ENCODE results near the gene IL36RN.

DNA sequence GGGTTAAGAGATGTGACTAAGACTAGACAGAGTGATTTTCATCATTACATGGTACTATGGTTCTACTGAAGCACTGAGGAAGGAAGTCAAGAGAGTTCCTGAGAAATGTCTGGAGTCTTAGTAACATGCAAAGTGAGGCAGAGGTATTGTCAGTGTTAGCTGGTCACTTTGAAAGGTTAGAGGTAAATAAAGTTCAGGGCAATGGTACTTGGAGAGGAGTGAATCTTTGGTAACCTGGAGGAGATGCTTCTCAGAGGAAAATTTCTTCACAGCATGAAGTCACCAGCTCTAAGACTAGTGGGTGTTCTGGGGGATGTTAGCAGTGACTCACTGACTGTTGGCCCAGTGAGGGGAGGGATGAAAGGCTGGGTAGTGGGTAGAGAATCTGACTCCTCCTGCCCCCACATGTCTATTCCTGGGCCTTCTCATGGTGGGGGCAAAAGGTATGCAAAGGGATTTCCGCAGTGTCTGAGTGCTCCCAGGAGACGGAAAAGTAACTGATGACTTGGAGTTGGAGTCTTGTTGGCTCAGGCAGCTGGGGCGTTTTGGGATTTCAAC is 45.1 kb downstream of the IL36RN start:
- TF ChIP-seq CTCF (IDR thresholded peaks at IDR 0.05 in 4 of 5, conservative IDR thresholded peaks at IDR 0.05 in 1 of 5) (no peak), POLR2A (IDR thresholded peaks at IDR 0.05) (no peak)

All from gastrocnemius medialis (tissue), 4 donors.